Caco-2 (cell line): ENCODE results near the gene PPP2CA. TPM values are rescaled to one million over a fixed set of nuclear protein-coding genes. Genes with fewer than 3 reads are reported as not detected.

Experiments used
- BruUV-seq: library from RNA; stranded (reverse); fragments of 400-500 nt; replicated peaks from 2 replicates; lab custom pipeline; 2021; lab: Mats Ljungman, UMichigan
- CTCF ChIA-PET: fragments of 300-600 bp; sonication (Branson Sonifier 250); formaldehyde crosslinking; loops from one replicate; lab custom pipeline; 2022; ENCODE audit warnings: antibody characterized with exemption; lab: Charles Lee
- POLR2A ChIA-PET: fragments of 300-600 bp; sonication (Branson Sonifier 250); formaldehyde crosslinking; loops from one replicate; lab custom pipeline; 2022; ENCODE audit warnings: antibody characterized with exemption; lab: Charles Lee
- DNase-seq, 2 experiments: peaks; one replicate each; pipeline versions ENCODE4 v3.0.0 to v3.0.0-alpha.2; 2020 to 2022
- H3K27me3 ChIP-seq: replicated peaks from 2 replicates; pipeline ENCODE4 v1.6.0; 2011; ENCODE audit warnings: low read length; ENCODE audit not compliant: control insufficient read depth, insufficient read depth
- H3K36me3 ChIP-seq: 2 replicates; pipeline ENCODE4 v1.5.1; 2011; ENCODE audit warnings: low read length; ENCODE audit not compliant: control insufficient read depth, insufficient read depth
- H3K4me1 ChIP-seq: fragments of 250-450 bp; sonication (Bioruptor Pico); 2 replicates; pipeline ENCODE4 v1.5.1; 2020; ENCODE audit warnings: mild to moderate bottlenecking
- H3K4me3 ChIP-seq: 2 replicates; pipeline ENCODE4 v1.5.1; 2011; ENCODE audit warnings: low read depth, mild to moderate bottlenecking, control low read depth, low read length
- H3K9me3 ChIP-seq: fragments of 250-450 bp; sonication (Bioruptor Pico); 2 replicates; pipeline ENCODE4 v1.5.1; 2020; ENCODE audit warnings: mild to moderate bottlenecking, moderate library complexity
- H3K27ac Mint-ChIP-seq: one replicate; pipeline ENCODE4 v1.8.0; 2022; ENCODE audit warnings: mixed read lengths; ENCODE audit not compliant: unreplicated experiment
- H3K27me3 Mint-ChIP-seq: one replicate; pipeline ENCODE4 v1.8.0; 2022; ENCODE audit warnings: mixed read lengths; ENCODE audit not compliant: insufficient read depth, unreplicated experiment
- H3K36me3 Mint-ChIP-seq: one replicate; pipeline ENCODE4 v1.8.0; 2022; ENCODE audit warnings: mild to moderate bottlenecking, mixed read lengths; ENCODE audit not compliant: insufficient read depth, unreplicated experiment
- H3K4me1 Mint-ChIP-seq: one replicate; pipeline ENCODE4 v1.8.0; 2022; ENCODE audit warnings: low read depth, mixed read lengths; ENCODE audit not compliant: unreplicated experiment
- H3K4me3 Mint-ChIP-seq: one replicate; pipeline ENCODE4 v1.8.0; 2022; ENCODE audit warnings: mild to moderate bottlenecking, moderate library complexity, mixed read lengths; ENCODE audit not compliant: unreplicated experiment
- H3K9me3 Mint-ChIP-seq: one replicate; pipeline ENCODE4 v1.8.0; 2022; ENCODE audit warnings: mixed read lengths; ENCODE audit not compliant: unreplicated experiment
- intact Hi-C: fragments of 100-400 bp; cut with micrococcal nuclease; formaldehyde crosslinking; loops from one replicate; pipeline ENCODE4 v1.10.0; 2022; ENCODE audit not compliant: unreplicated experiment
- total RNA-seq: library from RNA; stranded (reverse); gene quantifications from 2 replicates; pipeline ENCODE4 v1.2.3, GENCODE V29; 2022
- TF ChIP-seq, protein P1 (sequence below), 2 experiments: fragments of 200-600 bp in 1 of 2; IDR thresholded peaks; 1 replicate in 1 of 2; 2 replicates in 1 of 2; pipeline versions ENCODE4 v1.5.1 to v1.8.0; 2011 to 2022; ENCODE audit warnings: antibody characterized with exemption in 1 of 2, control low read depth in 1 of 2, inconsistent platforms in 1 of 2, low read depth in 1 of 2, low read length in 1 of 2, mild to moderate bottlenecking in 1 of 2, moderate library complexity in 1 of 2; ENCODE audit not compliant: insufficient read depth in 1 of 2, severe bottlenecking in 1 of 2, unreplicated experiment in 1 of 2

PPP2CA gene
- total RNA-seq, 1 experiment from 2014 or later: 224 TPM

DNA sequence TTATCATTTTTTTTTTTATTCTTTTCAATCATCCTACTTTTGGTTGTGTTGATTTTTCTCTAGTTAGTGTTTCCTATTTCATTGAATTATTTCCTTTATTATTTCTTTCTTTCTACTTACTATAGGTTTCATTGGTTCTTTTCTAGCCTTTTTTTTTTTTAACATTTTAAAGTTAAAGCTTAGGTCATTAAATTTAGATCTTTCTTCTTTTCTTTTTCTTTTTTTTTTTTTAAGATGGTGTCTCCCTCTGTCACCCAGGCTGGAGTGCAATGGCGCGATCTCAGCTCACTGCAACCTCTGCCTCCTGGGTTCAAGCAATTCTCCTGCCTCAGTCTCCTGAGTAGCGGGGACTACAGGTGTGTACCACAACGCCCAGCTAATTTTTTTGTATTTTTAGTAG is 43.0 kb upstream of the PPP2CA start:
- BruUV-seq: no TSS peak
- H3K27me3 Mint-ChIP-seq: no peaks in the 10 kb centered on the region
- intact Hi-C loops: no loop called here
- peaks cover 13% of the 10 kb centered on the region for H3K9me3 Mint-ChIP-seq
- CTCF ChIA-PET: interaction anchor here (0.6 kb wide), 1 partner anchor 28 kb away, joined by 3 read pairs; no protein-coding TSS in a partner anchor
- no peak overlapping the region for H3K4me3 ChIP-seq
- DNase-seq: no peak
- POLR2A ChIA-PET: no interaction called here
- H3K4me3 Mint-ChIP-seq: no peak overlapping the region
- no peaks in the 10 kb centered on the region for H3K4me1 ChIP-seq
- peaks cover 8% of the 10 kb centered on the region for H3K4me1 Mint-ChIP-seq
- no peak overlapping the region for H3K27ac Mint-ChIP-seq
- no peaks in the 10 kb centered on the region for H3K27me3 ChIP-seq
- no peaks in the 10 kb centered on the region for H3K36me3 Mint-ChIP-seq
- H3K36me3 ChIP-seq: no peaks in the 10 kb centered on the region
- TF ChIP-seq, protein P1, sequence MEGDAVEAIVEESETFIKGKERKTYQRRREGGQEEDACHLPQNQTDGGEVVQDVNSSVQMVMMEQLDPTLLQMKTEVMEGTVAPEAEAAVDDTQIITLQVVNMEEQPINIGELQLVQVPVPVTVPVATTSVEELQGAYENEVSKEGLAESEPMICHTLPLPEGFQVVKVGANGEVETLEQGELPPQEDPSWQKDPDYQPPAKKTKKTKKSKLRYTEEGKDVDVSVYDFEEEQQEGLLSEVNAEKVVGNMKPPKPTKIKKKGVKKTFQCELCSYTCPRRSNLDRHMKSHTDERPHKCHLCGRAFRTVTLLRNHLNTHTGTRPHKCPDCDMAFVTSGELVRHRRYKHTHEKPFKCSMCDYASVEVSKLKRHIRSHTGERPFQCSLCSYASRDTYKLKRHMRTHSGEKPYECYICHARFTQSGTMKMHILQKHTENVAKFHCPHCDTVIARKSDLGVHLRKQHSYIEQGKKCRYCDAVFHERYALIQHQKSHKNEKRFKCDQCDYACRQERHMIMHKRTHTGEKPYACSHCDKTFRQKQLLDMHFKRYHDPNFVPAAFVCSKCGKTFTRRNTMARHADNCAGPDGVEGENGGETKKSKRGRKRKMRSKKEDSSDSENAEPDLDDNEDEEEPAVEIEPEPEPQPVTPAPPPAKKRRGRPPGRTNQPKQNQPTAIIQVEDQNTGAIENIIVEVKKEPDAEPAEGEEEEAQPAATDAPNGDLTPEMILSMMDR (IDR thresholded peaks at IDR 0.05; ENCODE audit: insufficient read depth in 1 of 2, low read depth in 1 of 2, low read length in 1 of 2, severe bottlenecking in 1 of 2, unreplicated experiment in 1 of 2): no peak
- H3K9me3 ChIP-seq: peaks cover 8% of the 10 kb centered on the region; the same call in 1 of the 2 replicates

DNA sequence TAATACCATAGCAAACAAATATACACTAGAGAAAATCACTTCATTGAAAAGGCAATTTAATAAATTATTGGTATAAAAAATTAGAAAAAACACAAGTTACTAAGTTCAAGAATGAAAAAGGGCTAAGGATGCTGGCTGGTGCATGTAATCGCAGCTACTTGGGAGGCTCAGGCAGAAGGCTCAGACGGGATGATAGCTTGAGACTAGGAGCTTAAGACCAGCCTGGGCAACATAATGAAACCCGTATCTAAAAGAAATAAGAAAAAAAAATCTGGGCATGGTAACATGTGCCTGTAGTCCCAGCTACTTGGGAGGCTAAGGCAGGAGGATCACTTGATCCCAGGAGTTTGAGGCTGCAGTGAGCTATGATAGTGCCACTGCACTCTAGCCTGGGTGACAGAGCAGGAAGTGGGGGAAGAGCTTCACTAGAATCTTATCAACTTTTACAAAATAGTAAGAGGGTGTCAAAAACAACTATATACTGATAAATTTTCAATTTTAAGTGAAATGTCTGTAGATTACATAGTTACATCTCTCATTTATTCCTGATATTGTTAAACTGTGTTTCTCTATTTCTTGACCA is 42.2 kb upstream of the PPP2CA start:
- Histone ChIP-seq H3K36me3 (no peaks in the 10 kb centered on the region), H3K4me1 (no peaks in the 10 kb centered on the region), H3K9me3 (peaks cover 8% of the 10 kb centered on the region; the same call in 1 of the 2 replicates), H3K4me3 (no peak overlapping the region), H3K27me3 (no peaks in the 10 kb centered on the region)
- Mint-ChIP-seq H3K4me3 (no peak overlapping the region), H3K9me3 (peaks cover 13% of the 10 kb centered on the region), H3K27ac (no peak overlapping the region), H3K27me3 (no peaks in the 10 kb centered on the region), H3K4me1 (peaks cover 8% of the 10 kb centered on the region), H3K36me3 (no peaks in the 10 kb centered on the region)
- TF ChIP-seq, protein P1 (IDR thresholded peaks at IDR 0.05; ENCODE audit: insufficient read depth in 1 of 2, low read depth in 1 of 2, low read length in 1 of 2, severe bottlenecking in 1 of 2, unreplicated experiment in 1 of 2): no peak
- ChIA-PET CTCF (no interaction called here), POLR2A (no interaction called here)
- intact Hi-C loops: no loop called here
- BruUV-seq: no TSS peak
- DNase-seq: no peak

DNA sequence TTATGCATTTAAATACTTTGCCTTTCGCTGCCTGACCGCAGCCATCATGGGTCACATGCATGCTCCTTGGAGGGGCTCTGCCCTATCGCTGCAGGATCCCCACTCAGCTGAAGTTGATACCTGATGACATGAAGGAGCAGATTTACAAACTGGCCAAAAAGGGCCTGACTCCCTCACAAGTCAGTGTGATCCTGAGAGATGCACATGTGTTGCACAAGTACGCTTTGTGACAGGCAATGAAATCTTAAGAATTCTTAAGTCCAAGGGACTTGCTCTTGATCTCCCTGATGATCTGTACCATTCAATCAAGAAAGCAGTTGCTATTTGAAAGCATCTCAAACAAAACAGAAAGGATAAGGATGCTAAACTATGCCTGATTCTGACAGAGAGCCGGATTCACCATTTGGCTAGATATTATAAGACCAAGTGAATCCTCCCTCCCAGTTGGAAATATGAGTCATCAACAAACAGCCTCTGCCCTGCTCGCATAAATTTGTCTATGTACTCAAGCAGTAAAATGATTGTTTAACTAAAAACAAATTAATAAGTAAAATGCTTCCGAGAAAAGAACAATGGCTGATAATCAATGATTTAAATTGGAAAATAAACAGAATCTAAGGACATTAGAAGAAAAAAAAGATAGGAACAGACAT is 41.6 kb upstream of the PPP2CA start:
- Mint-ChIP-seq H3K4me3 (no peak overlapping the region), H3K27ac (no peak overlapping the region), H3K36me3 (no peaks in the 10 kb centered on the region), H3K27me3 (no peaks in the 10 kb centered on the region), H3K9me3 (peaks cover 17% of the 10 kb centered on the region), H3K4me1 (peaks cover 8% of the 10 kb centered on the region)
- no peaks in the 10 kb centered on the region for H3K4me1 ChIP-seq
- H3K36me3 ChIP-seq: no peaks in the 10 kb centered on the region
- intact Hi-C loops: no loop called here
- DNase-seq: no peak
- H3K9me3 ChIP-seq: peaks cover 8% of the 10 kb centered on the region
- no peaks in the 10 kb centered on the region for H3K27me3 ChIP-seq
- TF ChIP-seq, protein P1 (IDR thresholded peaks at IDR 0.05; ENCODE audit: insufficient read depth in 1 of 2, low read depth in 1 of 2, low read length in 1 of 2, severe bottlenecking in 1 of 2, unreplicated experiment in 1 of 2): no peak
- no peak overlapping the region for H3K4me3 ChIP-seq
- ChIA-PET CTCF (no interaction called here), POLR2A (no interaction called here)
- no TSS peak for BruUV-seq
